ENCODE data around the gene COL4A3.

Gene COL4A3

DNA sequence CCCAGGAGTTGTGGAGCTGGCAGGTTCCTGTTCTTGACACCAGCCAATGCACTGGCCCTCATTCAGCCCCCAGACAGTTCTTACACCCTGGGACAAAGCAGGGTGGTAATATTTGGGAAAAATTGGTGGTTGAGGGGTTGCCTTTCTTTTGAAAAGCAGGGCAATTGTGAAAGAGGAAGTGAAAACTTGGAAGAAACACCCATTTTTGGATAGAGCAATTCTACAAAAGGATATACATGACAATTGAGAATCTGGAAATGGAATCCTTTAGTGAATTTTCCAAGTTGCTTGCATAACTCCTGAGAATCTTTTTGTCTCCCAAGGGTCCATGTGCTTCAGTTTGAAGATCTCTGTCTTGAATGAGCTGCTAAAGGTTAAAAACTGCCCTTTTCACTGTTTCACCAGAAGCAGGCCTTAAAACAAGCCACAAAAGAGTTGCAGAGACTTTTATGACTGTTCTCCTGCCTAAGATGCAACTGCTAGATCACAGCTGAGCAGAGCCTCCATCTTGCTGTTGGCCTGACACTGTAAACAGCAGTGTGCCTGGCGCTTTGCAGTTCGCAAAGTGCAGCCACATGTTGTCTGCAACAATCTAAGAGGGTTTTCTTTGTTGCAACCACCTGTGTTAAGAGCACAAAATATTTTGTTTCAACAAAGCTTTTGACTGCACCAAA, 12.2 kb upstream of the COL4A3 start:
- Histone ChIP-seq H3K4me2 (no peak overlapping the region), H3K79me2 (ENCODE audit: insufficient read depth, low read depth) (no peaks in the 10 kb centered on the region), H3K4me1 (ENCODE audit: low read depth, poor library complexity, severe bottlenecking) (no peaks in the 10 kb centered on the region), H3K27me3 (ENCODE audit: insufficient read depth, low read depth) (no peaks in the 10 kb centered on the region), H3K4me3 (IDR thresholded peaks at IDR 0.05; ENCODE audit: insufficient read depth, low read depth, low read length) (no peak overlapping the region), H4K20me1 (ENCODE audit: insufficient read depth) (no peaks in the 10 kb centered on the region), H3K9ac (no peak overlapping the region), H3K36me3 (ENCODE audit: insufficient read depth) (no peaks in the 10 kb centered on the region), H2AFZ (ENCODE audit: low read depth) (no peak overlapping the region), H3K27ac (no peak overlapping the region)
- no peak for TF ChIP-seq CTCF (conservative IDR thresholded peaks at IDR 0.05; ENCODE audit: low read depth, low read length)

DNA sequence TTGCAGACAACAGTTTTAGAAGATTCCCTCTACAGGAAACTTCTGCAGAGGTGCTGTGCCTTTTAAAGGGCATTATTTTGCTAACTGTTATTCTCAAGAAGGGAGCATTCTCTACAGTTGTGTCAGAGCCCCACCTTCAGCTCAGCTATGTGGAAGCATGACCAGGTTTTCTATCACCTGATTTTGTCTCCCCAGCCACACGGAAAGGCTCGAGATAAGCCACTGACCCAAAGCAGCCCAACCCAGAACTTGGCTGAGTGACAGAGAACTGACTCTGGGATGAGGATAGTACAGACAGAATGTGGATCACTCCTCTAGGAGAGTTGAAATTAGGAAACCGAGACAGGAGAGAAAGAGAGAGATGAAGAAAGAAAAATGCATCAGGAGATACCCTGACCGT, 11.1 kb upstream of the COL4A3 start:
- no peak overlapping the region for H2AFZ ChIP-seq (ENCODE audit: low read depth)
- H4K20me1 ChIP-seq (ENCODE audit: insufficient read depth), result no peaks in the 10 kb centered on the region

GRCh38 chr2:227153758-227154486, 10.5 kb upstream of the COL4A3 start:
- no peak for TF ChIP-seq CTCF (conservative IDR thresholded peaks at IDR 0.05; ENCODE audit: low read depth, low read length)
- Histone ChIP-seq H3K27ac (no peak overlapping the region), H3K4me2 (no peak overlapping the region), H3K4me3 (IDR thresholded peaks at IDR 0.05; ENCODE audit: insufficient read depth, low read depth, low read length) (no peak overlapping the region), H3K4me1 (ENCODE audit: low read depth, poor library complexity, severe bottlenecking) (no peaks in the 10 kb centered on the region), H2AFZ (ENCODE audit: low read depth) (no peak overlapping the region), H3K36me3 (ENCODE audit: insufficient read depth) (no peaks in the 10 kb centered on the region), H4K20me1 (ENCODE audit: insufficient read depth) (no peaks in the 10 kb centered on the region), H3K27me3 (ENCODE audit: insufficient read depth, low read depth) (no peaks in the 10 kb centered on the region), H3K79me2 (ENCODE audit: insufficient read depth, low read depth) (no peaks in the 10 kb centered on the region), H3K9ac (no peak overlapping the region)

More for the DNA sequence above, 11.1 kb upstream of the COL4A3 start:
- Histone ChIP-seq H3K36me3 (ENCODE audit: insufficient read depth) (no peaks in the 10 kb centered on the region), H3K4me1 (ENCODE audit: low read depth, poor library complexity, severe bottlenecking) (no peaks in the 10 kb centered on the region), H3K27ac (no peak overlapping the region), H3K9ac (no peak overlapping the region), H3K79me2 (ENCODE audit: insufficient read depth, low read depth) (no peaks in the 10 kb centered on the region), H3K4me3 (IDR thresholded peaks at IDR 0.05; ENCODE audit: insufficient read depth, low read depth, low read length) (no peak overlapping the region), H3K27me3 (ENCODE audit: insufficient read depth, low read depth) (no peaks in the 10 kb centered on the region), H3K4me2 (no peak overlapping the region)
- TF ChIP-seq CTCF (conservative IDR thresholded peaks at IDR 0.05; ENCODE audit: low read depth, low read length), result no peak

DNA sequence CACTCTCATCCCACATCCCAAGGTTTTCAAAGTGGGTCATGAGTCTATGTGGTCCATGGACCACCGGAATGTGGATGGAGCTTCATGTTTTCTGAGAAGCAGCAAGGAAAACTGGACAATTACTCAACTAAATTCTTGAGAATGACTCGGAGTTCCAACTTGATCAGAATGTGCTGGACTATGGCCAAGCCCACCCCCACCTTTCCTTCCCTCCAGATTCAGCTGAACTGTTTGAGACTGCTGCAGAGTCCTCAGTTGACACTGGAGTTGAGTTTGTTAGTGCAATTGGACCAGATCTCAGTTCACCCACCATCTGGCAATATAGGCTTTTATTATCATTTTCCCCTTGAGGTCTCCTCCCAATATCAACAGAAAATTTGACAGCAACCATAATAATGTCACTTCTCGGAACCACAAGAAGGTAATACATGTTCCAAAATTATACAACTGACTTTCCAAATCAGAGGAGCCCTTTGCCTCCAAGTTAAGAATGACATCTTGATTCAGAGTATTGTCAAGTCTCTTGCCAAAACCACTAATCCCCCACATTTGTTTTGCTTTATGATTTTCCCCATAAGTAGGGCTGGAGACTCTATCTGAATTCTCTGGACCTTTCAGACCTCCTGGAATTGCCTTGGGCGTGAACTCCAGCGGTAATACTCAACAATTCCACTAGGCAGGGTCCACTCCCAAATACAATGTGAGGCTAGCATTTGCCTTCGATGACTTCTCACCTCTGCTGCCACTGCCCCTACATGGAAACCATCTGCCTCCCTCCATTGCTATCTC, 9.2 kb upstream of the COL4A3 start:
- Histone ChIP-seq H3K4me2 (no peak overlapping the region), H3K27ac (no peak overlapping the region), H3K9ac (no peak overlapping the region), H2AFZ (ENCODE audit: low read depth) (no peak overlapping the region), H3K36me3 (ENCODE audit: insufficient read depth) (no peaks in the 10 kb centered on the region), H3K79me2 (ENCODE audit: insufficient read depth, low read depth) (no peaks in the 10 kb centered on the region), H3K27me3 (ENCODE audit: insufficient read depth, low read depth) (no peaks in the 10 kb centered on the region), H4K20me1 (ENCODE audit: insufficient read depth) (no peaks in the 10 kb centered on the region), H3K4me3 (IDR thresholded peaks at IDR 0.05; ENCODE audit: insufficient read depth, low read depth, low read length) (no peak overlapping the region), H3K4me1 (ENCODE audit: low read depth, poor library complexity, severe bottlenecking) (no peaks in the 10 kb centered on the region)
- TF ChIP-seq CTCF (conservative IDR thresholded peaks at IDR 0.05; ENCODE audit: low read depth, low read length), result no peak
